HepG2 (cell line): Measurements from ENCODE around the gene TUBG1. TPM values are rescaled to one million over a fixed set of nuclear protein-coding genes. Genes with fewer than 3 reads are reported as not detected.
A peak's percentile ranks its signal among the peaks of the same experiment; 100 is the strongest.

Experiments
- ADNP ChIP-seq: sonication (generic); formaldehyde crosslinking; IDR thresholded peaks from 2 replicates; pipeline ENCODE4 v1.4.0; 2020; ENCODE audit warnings: missing genetic modification reagents
- ATAD3A ChIP-seq: sonication (generic); formaldehyde crosslinking; IDR thresholded peaks from 2 replicates; pipeline ENCODE4 v1.4.0; 2020; ENCODE audit warnings: missing genetic modification reagents
- HNRNPH1 ChIP-seq: fragments of 200-400 bp; formaldehyde crosslinking; optimal IDR thresholded peaks from 2 replicates; pipeline ENCODE3; 2017; ENCODE audit warnings: mild to moderate bottlenecking, low read depth, low read length
- IKZF1 ChIP-seq: fragments of 450-650 bp; IDR thresholded peaks from 2 replicates; pipeline ENCODE4 v1.7.1; 2016
- ISL2 ChIP-seq: sonication (generic); formaldehyde crosslinking; IDR thresholded peaks from 2 replicates; pipeline ENCODE4 v1.5.0; 2020; ENCODE audit warnings: missing genetic modification reagents
- NFE2 ChIP-seq: sonication (generic); formaldehyde crosslinking; IDR thresholded peaks from 2 replicates; pipeline ENCODE4 v1.4.0; 2020; ENCODE audit warnings: missing genetic modification reagents
- PBX3 ChIP-seq: sonication (generic); formaldehyde crosslinking; IDR thresholded peaks from 2 replicates; pipeline ENCODE4 v1.8.1; 2023; ENCODE audit warnings: missing genetic modification reagents, inconsistent platforms, borderline replicate concordance
- SETDB1 ChIP-seq: sonication (generic); formaldehyde crosslinking; IDR thresholded peaks from 2 replicates; pipeline ENCODE4 v1.5.1; 2020; ENCODE audit warnings: missing genetic modification reagents, mild to moderate bottlenecking, borderline replicate concordance
- TCF7L2 ChIP-seq: IDR thresholded peaks from 2 replicates; pipeline ENCODE4 v1.6.1; 2011; ENCODE audit warnings: mild to moderate bottlenecking, low read depth, low read length, moderate library complexity
- YEATS4 ChIP-seq: sonication (generic); formaldehyde crosslinking; IDR thresholded peaks from 2 replicates; pipeline ENCODE4 v1.4.0; 2020; ENCODE audit warnings: missing genetic modification reagents, borderline replicate concordance
- ZNF275 ChIP-seq: sonication (generic); formaldehyde crosslinking; IDR thresholded peaks from 2 replicates; pipeline ENCODE4 v1.8.0; 2022; ENCODE audit warnings: missing genetic modification reagents, mild to moderate bottlenecking, inconsistent platforms, borderline replicate concordance
- ZNF282 ChIP-seq: fragments of 450-650 bp; IDR thresholded peaks from 2 replicates; pipeline ENCODE4 v1.6.1; 2018; ENCODE audit not compliant: partially characterized antibody
- ZNF414 ChIP-seq: sonication (generic); formaldehyde crosslinking; IDR thresholded peaks from 2 replicates; pipeline ENCODE4 v1.5.0; 2020; ENCODE audit warnings: missing genetic modification reagents
- ZNF460 ChIP-seq: sonication (generic); formaldehyde crosslinking; IDR thresholded peaks from 2 replicates; pipeline ENCODE4 v1.5.1; 2020; ENCODE audit warnings: missing genetic modification reagents, mild to moderate bottlenecking, borderline replicate concordance
- ZNF484 ChIP-seq: sonication (generic); formaldehyde crosslinking; IDR thresholded peaks from 2 replicates; pipeline ENCODE4 v1.5.1; 2020; ENCODE audit warnings: mild to moderate bottlenecking, low read depth, missing genetic modification reagents, borderline replicate concordance
- ZNF569 ChIP-seq: sonication (generic); formaldehyde crosslinking; IDR thresholded peaks from 2 replicates; pipeline ENCODE4 v1.5.0; 2020; ENCODE audit warnings: mild to moderate bottlenecking, missing genetic modification reagents, moderate library complexity, borderline replicate concordance
- ZNF598 ChIP-seq: sonication (generic); formaldehyde crosslinking; IDR thresholded peaks from 2 replicates; pipeline ENCODE4 v1.5.1; 2020; ENCODE audit warnings: mild to moderate bottlenecking, missing genetic modification reagents, borderline replicate concordance
- ZNF737 ChIP-seq: sonication (generic); formaldehyde crosslinking; IDR thresholded peaks from 2 replicates; pipeline ENCODE4 v1.5.0; 2020; ENCODE audit warnings: missing genetic modification reagents, mild to moderate bottlenecking, borderline replicate concordance
- ZNF772 ChIP-seq: sonication (generic); formaldehyde crosslinking; IDR thresholded peaks from 2 replicates; pipeline ENCODE4 v1.5.0; 2020; ENCODE audit warnings: mild to moderate bottlenecking, missing genetic modification reagents
- ZNF776 ChIP-seq: sonication (generic); formaldehyde crosslinking; IDR thresholded peaks from 2 replicates; pipeline ENCODE4 v1.4.0; 2020; ENCODE audit warnings: mild to moderate bottlenecking, missing genetic modification reagents
- ZNF777 ChIP-seq: sonication (generic); formaldehyde crosslinking; IDR thresholded peaks from 2 replicates; pipeline ENCODE4 v1.4.0; 2020; ENCODE audit warnings: missing genetic modification reagents
- polyA plus RNA-seq, 8 experiments: library from polyadenylated mRNA; depleted of rRNA in 3 of 8; stranded (reverse) in 7 of 8; unstranded in 1 of 8; fragments of >200 nt; fragmentation: Illumina TruSeq in 4 of 8; extraction: Trizol in 4 of 8; gene quantifications; 2 replicates each; pipeline versions ENCODE4 v1.2.1 to v1.2.3, GENCODE V29; 2011 to 2016; ENCODE audit warnings: low read depth in 4 of 8, missing spikeins in 1 of 8, mixed read lengths in 1 of 8; ENCODE audit not compliant: insufficient read depth in 1 of 8
- total RNA-seq, 5 experiments: library from RNA; depleted of rRNA; stranded (reverse); fragments of >200 nt; fragmentation: Illumina TruSeq; extraction: Trizol; gene quantifications; 2 replicates each; pipeline ENCODE4 v1.2.3, GENCODE V29; 2016; ENCODE audit warnings: low read depth in 1 of 5
- TF ChIP-seq, protein P1 (sequence below): sonication (generic); formaldehyde crosslinking; IDR thresholded peaks from 2 replicates; pipeline ENCODE4 v1.8.0; 2022; ENCODE audit warnings: mild to moderate bottlenecking, missing genetic modification reagents; ENCODE audit not compliant: insufficient replicate concordance
- TF ChIP-seq, protein P2 (sequence below): sonication (generic); formaldehyde crosslinking; IDR thresholded peaks from 2 replicates; pipeline ENCODE4 v1.4.0; 2020; ENCODE audit warnings: mild to moderate bottlenecking, low read depth, missing genetic modification reagents

The TUBG1 gene
- total and polyA plus RNA-seq, 2 of the 13 experiments (the other 11 are each of a cell fraction or from before 2014, with no cell fraction given) = 74.1 to 137 TPM

DNA sequence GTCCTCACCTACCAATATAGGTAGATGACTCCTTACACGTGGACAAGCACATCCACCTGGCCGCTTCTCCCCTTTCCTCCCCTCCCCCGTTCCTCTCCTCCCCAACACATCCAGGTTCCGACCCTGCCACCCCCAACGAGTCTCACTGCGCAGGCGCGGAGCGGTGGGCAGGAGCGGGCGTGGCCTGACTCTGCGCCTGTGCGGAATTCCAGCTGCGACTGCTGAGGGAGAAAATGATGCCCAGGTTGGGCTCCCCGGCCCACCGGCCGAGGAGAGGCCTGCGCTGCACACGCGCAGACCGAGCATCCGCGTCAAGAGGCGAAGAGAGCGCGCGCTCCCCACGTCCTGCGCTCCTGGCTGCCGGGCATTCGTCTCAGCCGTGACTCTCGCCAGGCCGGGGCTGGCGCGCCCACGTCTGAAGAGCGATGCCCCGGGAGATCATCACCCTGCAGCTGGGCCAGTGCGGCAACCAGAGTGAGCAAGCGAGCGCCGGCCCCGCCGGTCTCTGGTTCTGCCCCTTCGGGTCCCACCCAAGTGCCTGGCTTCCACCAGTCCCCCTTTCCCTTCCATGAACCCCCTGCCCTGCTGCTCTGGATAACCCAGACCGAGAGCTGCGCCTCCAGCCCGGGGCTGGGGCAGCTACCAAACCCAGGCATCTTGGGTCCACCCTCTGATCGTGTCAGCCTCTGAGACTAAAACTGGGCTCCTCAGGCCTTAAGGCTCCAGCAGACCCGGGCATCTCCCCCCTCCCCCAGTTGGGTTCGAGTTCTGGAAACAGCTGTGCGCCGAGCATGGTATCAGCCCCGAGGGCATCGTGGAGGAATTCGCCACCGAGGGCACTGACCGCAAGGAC lies 49.8 kb downstream of the TUBG1 start, which contains the start of gene TUBG2 (continued):
- peak; percentile 74; the same call in 1 of the 2 replicates for TF ChIP-seq ZNF777 (CRISPR knock-in tag)
- peak; percentile 72 for TF ChIP-seq ZNF598
- TF ChIP-seq, protein P1, sequence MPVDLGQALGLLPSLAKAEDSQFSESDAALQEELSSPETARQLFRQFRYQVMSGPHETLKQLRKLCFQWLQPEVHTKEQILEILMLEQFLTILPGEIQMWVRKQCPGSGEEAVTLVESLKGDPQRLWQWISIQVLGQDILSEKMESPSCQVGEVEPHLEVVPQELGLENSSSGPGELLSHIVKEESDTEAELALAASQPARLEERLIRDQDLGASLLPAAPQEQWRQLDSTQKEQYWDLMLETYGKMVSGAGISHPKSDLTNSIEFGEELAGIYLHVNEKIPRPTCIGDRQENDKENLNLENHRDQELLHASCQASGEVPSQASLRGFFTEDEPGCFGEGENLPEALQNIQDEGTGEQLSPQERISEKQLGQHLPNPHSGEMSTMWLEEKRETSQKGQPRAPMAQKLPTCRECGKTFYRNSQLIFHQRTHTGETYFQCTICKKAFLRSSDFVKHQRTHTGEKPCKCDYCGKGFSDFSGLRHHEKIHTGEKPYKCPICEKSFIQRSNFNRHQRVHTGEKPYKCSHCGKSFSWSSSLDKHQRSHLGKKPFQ (CRISPR knock-in tag) = peak; percentile 75
- no peak for TF ChIP-seq ISL2
- TF ChIP-seq PBX3 (CRISPR knock-in tag) = 0 out of 2 replicates have a peak, but pooled peaks have one; percentile 21
- peak; percentile 90 for TF ChIP-seq ZNF776 (CRISPR knock-in tag)
- TF ChIP-seq, protein P2, sequence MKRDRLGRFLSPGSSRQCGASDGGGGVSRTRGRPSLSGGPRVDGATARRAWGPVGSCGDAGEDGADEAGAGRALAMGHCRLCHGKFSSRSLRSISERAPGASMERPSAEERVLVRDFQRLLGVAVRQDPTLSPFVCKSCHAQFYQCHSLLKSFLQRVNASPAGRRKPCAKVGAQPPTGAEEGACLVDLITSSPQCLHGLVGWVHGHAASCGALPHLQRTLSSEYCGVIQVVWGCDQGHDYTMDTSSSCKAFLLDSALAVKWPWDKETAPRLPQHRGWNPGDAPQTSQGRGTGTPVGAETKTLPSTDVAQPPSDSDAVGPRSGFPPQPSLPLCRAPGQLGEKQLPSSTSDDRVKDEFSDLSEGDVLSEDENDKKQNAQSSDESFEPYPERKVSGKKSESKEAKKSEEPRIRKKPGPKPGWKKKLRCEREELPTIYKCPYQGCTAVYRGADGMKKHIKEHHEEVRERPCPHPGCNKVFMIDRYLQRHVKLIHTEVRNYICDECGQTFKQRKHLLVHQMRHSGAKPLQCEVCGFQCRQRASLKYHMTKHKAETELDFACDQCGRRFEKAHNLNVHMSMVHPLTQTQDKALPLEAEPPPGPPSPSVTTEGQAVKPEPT (CRISPR knock-in tag) = no peak
- no peak for TF ChIP-seq TCF7L2
- TF ChIP-seq ZNF737 (CRISPR knock-in tag) = peak; percentile 87; the same call in 1 of the 2 replicates
- no peak for TF ChIP-seq IKZF1
- TF ChIP-seq ZNF569 (CRISPR knock-in tag) = no peak
- no peak for TF ChIP-seq ADNP (CRISPR knock-in tag)
- peak; percentile 12; the same call in 1 of the 2 replicates for TF ChIP-seq NFE2 (CRISPR knock-in tag)
- TF ChIP-seq SETDB1 (CRISPR knock-in tag) = no peak
- peak; percentile 79; the same call in 1 of the 2 replicates for TF ChIP-seq ZNF772 (CRISPR knock-in tag)
- no peak for TF ChIP-seq ATAD3A (CRISPR knock-in tag)
- no peak for TF ChIP-seq ZNF414 (CRISPR knock-in tag)
- no peak; the same call in 1 of the 2 replicates for TF ChIP-seq ZNF460
- TF ChIP-seq YEATS4 (CRISPR knock-in tag) = peak; percentile 85
- no peak for TF ChIP-seq ZNF484 (CRISPR knock-in tag)
- peak; percentile 82 for TF ChIP-seq HNRNPH1
- no peak for TF ChIP-seq ZNF275
- no peak for TF ChIP-seq ZNF282
